Mesothelial cell of epicardium (in vitro differentiated cells): ENCODE data around the gene AMOT. TPM values are rescaled to one million over a fixed set of nuclear protein-coding genes. Genes with fewer than 3 reads are reported as not detected.

Source experiments
- DNase-seq, 2 experiments: peaks; one replicate each; pipeline ENCODE4 v3.0.0; 2021; ENCODE audit warnings: low spot score in 2 of 2; ENCODE audit not compliant: unreplicated experiment in 2 of 2
- H3K27ac Mint-ChIP-seq: 2 replicates; pipeline ENCODE4 v1.8.0; 2021; ENCODE audit warnings: mixed read lengths
- H3K27me3 Mint-ChIP-seq: 2 replicates; pipeline ENCODE4 v1.8.0; 2021; ENCODE audit warnings: low read depth, mixed read lengths
- H3K36me3 Mint-ChIP-seq: 2 replicates; pipeline ENCODE4 v1.8.0; 2021; ENCODE audit warnings: mixed read lengths
- H3K4me1 Mint-ChIP-seq: 2 replicates; pipeline ENCODE4 v1.8.0; 2021; ENCODE audit warnings: mixed read lengths
- H3K4me3 Mint-ChIP-seq: 2 replicates; pipeline ENCODE4 v1.8.0; 2021; ENCODE audit warnings: mild to moderate bottlenecking, moderate library complexity, mixed read lengths
- H3K9me3 Mint-ChIP-seq: 2 replicates; pipeline ENCODE4 v1.8.0; 2021; ENCODE audit warnings: mixed read lengths
- CTCF ChIP-seq: fragments of 200-600 bp; sonication (generic); IDR thresholded peaks from one replicate; pipeline ENCODE4 v1.5.0; 2021; ENCODE audit warnings: antibody characterized with exemption; ENCODE audit not compliant: unreplicated experiment
- total RNA-seq: library from RNA; stranded (reverse); gene quantifications from 3 replicates; pipeline ENCODE4 v1.2.1, GENCODE V29; 2021

Gene AMOT
- total RNA-seq, 1 donor from 2014 or later, result 361 TPM

- Mint-ChIP-seq H3K36me3 (no peaks in the 10 kb centered on the region), H3K27ac (no peak overlapping the region), H3K9me3 (no peaks in the 10 kb centered on the region), H3K27me3 (no peaks in the 10 kb centered on the region), H3K4me3 (no peak overlapping the region), H3K4me1 (peaks cover 41% of the 10 kb centered on the region)
- DNase-seq, result no peak
- no peak for TF ChIP-seq CTCF
Observed at GRCh38 chrX:112757946-112758345, 82.7 kb downstream of the AMOT start.

DNA sequence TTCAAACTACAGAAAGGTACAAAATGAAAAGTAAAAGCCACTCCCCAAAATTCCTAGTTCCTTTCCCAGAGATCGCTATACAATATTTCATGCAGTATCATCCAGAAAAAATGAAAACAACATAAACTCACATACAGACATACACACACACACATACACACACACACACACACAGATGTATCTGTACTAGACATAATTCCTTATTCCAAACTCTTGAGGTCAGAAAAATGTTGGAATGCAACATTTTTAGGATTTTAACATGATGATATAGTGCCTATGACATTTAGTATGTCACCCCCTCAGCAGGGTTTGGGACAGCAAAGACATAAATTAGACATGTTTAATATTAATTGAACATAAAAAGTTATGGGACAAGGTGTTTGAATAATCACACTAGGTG is 87.5 kb downstream of the AMOT start:
- H3K4me1 Mint-ChIP-seq, result peaks cover 21% of the 10 kb centered on the region
- no peak for TF ChIP-seq CTCF
- no peaks in the 10 kb centered on the region for H3K9me3 Mint-ChIP-seq
- no peak overlapping the region for H3K27ac Mint-ChIP-seq
- H3K27me3 Mint-ChIP-seq, result no peaks in the 10 kb centered on the region
- no peak overlapping the region for H3K4me3 Mint-ChIP-seq
- H3K36me3 Mint-ChIP-seq, result peaks cover 3% of the 10 kb centered on the region
- no peak for DNase-seq

DNA sequence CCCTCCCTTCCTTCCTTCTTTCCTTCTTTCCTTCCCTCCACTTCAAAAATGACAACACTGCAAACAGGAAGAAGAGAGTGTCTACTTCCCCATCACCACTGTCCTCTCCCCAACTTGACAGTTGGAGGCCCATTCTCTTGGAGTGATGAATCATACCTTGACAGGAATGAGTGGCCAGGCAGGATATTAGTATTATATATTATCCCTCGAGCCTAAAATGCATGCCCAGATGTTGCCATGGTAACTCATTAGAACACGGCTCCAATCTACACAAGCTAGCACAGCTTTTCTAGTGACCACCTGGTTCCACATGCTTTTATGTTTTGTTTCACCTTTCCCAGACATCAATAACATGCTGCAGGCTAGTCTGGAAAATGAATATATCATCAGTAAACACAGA is 89.6 kb downstream of the AMOT start:
- Mint-ChIP-seq H3K27me3 (no peaks in the 10 kb centered on the region), H3K4me3 (no peak overlapping the region), H3K36me3 (peaks cover 3% of the 10 kb centered on the region), H3K27ac (no peak overlapping the region), H3K4me1 (peaks cover 17% of the 10 kb centered on the region), H3K9me3 (no peaks in the 10 kb centered on the region)
- no peak for TF ChIP-seq CTCF
- no peak for DNase-seq

- TF ChIP-seq CTCF, result no peak
- no peak for DNase-seq
Observed at GRCh38 chrX:112746812-112747595, 93.6 kb downstream of the AMOT start.

DNA sequence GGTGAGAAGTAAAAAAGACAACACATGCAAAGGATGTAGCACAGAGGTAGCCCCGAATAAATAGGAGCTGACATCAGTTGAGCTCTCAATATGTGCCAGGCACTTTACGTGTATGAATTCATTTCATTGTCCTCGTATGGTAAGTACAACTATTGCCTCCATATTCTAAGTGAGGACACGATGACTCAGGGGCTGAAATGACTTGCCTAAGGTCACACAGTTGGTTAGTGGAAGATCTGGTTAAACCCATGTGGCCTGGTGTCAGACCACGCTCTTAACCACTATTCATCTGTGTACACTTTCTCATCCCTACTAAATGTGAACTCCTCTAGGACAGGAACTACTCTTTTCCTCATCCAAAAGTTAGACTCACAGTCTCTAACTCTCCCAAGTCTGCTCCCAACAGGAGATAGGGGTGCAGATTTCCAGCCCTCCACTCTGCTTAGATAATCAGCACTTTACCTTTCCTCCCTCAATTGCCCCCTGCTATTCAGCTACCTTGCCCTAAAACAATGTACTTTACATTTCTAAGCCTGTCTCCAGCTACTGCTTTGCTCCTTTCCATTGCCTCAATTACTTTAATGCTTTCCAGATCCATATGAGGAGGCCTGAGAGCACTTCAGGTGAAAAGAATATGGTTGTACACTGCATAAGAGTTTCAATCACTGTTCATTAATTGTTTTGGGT is 102.1 kb downstream of the AMOT start:
- no peaks in the 10 kb centered on the region for H3K9me3 Mint-ChIP-seq
- H3K27ac Mint-ChIP-seq, result no peak overlapping the region
- H3K27me3 Mint-ChIP-seq, result no peaks in the 10 kb centered on the region
- DNase-seq, result no peak
- H3K4me1 Mint-ChIP-seq, result peaks cover 37% of the 10 kb centered on the region
- no peaks in the 10 kb centered on the region for H3K36me3 Mint-ChIP-seq
- H3K4me3 Mint-ChIP-seq, result no peak overlapping the region
- TF ChIP-seq CTCF, result no peak

More at GRCh38 chrX:112746812-112747595, 93.6 kb downstream of the AMOT start:
- H3K4me1 Mint-ChIP-seq, result peaks cover 17% of the 10 kb centered on the region
- no peak overlapping the region for H3K27ac Mint-ChIP-seq
- H3K4me3 Mint-ChIP-seq, result no peak overlapping the region
- H3K36me3 Mint-ChIP-seq, result peaks cover 3% of the 10 kb centered on the region
- H3K9me3 Mint-ChIP-seq, result no peaks in the 10 kb centered on the region
- H3K27me3 Mint-ChIP-seq, result no peaks in the 10 kb centered on the region
